ENCODE data around the gene MACROH2A2. TPM values are rescaled to one million over a fixed set of nuclear protein-coding genes. Genes with fewer than 3 reads are reported as not detected.

The MACROH2A2 gene
- total and polyA plus RNA-seq, 2 of the 4 experiments (the other 2 are of a cell fraction): 16.1 to 17.4 TPM

DNA sequence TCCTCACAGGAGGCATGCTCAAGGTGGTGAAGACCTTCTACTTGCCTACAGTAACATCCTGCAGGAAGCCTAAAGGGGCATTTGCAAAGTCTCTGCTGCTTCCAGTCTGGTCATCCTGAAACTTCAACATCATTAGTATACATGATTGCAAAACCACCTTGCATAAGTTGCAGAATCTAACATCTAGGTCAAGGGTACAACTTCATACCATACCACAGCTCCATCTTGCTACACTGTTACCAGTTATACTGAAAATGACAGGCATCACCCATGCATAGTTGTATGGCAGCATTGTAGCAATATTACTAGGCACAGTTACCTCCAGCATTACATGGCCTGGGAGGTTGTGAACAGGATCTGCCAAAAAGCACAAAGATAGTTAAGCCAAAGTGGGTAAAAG is 13.7 kb upstream of the MACROH2A2 start:
- no peak overlapping the region for H2BK120ac ChIP-seq (ENCODE audit: low read depth, low read length)
- intact Hi-C loops (cut with micrococcal nuclease): no loop called here
- ChIA-PET POLR2A (ENCODE audit: unreplicated experiment) (no interaction called here), CTCF (no interaction called here)
- no peak overlapping the region for H2AFZ ChIP-seq (replicated peaks; ENCODE audit: low read length, poor library complexity)
- H2BK5ac ChIP-seq (ENCODE audit: low read depth, low read length, poor library complexity, severe bottlenecking): no peak overlapping the region
- H4K20me1 ChIP-seq (ENCODE audit: insufficient read depth, low read length): no peaks in the 10 kb centered on the region
- H3K9ac ChIP-seq (ENCODE audit: low read depth, low read length): no peak overlapping the region
- H3K4me3 ChIP-seq (ENCODE audit: insufficient read depth, low read depth, low read length): no peak overlapping the region
- no peak overlapping the region for H3K4ac ChIP-seq (ENCODE audit: low read depth, low read length)
- no peaks in the 10 kb centered on the region for H3K36me3 ChIP-seq (ENCODE audit: control insufficient read depth, insufficient read depth, low read length)
- TF ChIP-seq, protein P1, sequence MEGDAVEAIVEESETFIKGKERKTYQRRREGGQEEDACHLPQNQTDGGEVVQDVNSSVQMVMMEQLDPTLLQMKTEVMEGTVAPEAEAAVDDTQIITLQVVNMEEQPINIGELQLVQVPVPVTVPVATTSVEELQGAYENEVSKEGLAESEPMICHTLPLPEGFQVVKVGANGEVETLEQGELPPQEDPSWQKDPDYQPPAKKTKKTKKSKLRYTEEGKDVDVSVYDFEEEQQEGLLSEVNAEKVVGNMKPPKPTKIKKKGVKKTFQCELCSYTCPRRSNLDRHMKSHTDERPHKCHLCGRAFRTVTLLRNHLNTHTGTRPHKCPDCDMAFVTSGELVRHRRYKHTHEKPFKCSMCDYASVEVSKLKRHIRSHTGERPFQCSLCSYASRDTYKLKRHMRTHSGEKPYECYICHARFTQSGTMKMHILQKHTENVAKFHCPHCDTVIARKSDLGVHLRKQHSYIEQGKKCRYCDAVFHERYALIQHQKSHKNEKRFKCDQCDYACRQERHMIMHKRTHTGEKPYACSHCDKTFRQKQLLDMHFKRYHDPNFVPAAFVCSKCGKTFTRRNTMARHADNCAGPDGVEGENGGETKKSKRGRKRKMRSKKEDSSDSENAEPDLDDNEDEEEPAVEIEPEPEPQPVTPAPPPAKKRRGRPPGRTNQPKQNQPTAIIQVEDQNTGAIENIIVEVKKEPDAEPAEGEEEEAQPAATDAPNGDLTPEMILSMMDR (conservative IDR thresholded peaks at IDR 0.05; ENCODE audit: low read depth, low read length): no peak
- no peaks in the 10 kb centered on the region for H3K79me1 ChIP-seq (ENCODE audit: low read depth in 1 of 2, low read length in 2 of 2)
- no peaks in the 10 kb centered on the region for H3K9me1 ChIP-seq (ENCODE audit: insufficient read depth, low read length)
- no peak overlapping the region for H2BK15ac ChIP-seq (ENCODE audit: low read depth, low read length)
- H3K4me1 ChIP-seq (ENCODE audit: control insufficient read depth, insufficient read depth, low read length): no peaks in the 10 kb centered on the region
- peaks cover 4% of the 10 kb centered on the region for H3K9me3 ChIP-seq (ENCODE audit: control insufficient read depth, insufficient read depth, low read length)
- no peak overlapping the region for H2BK20ac ChIP-seq (ENCODE audit: low read depth, low read length)
- H3K27ac ChIP-seq (ENCODE audit: insufficient read depth, low read length): no peak overlapping the region
- ATAC-seq (ENCODE audit: low read depth) (no peak), DNase-seq (no peak)
- no peak overlapping the region for H4K91ac ChIP-seq (ENCODE audit: insufficient read depth, low read depth, low read length)
- H3K56ac ChIP-seq (ENCODE audit: extremely low read depth, insufficient read depth, low read length): no peak overlapping the region
- no peak overlapping the region for H2AK5ac ChIP-seq (ENCODE audit: low read depth, low read length)
- no peak overlapping the region for H3K4me2 ChIP-seq (ENCODE audit: low read depth, low read length)
- no peak overlapping the region for H2AK9ac ChIP-seq (replicated peaks; ENCODE audit: low read depth, low read length, poor library complexity)
- H3K23ac ChIP-seq (ENCODE audit: low read depth, low read length): no peak overlapping the region
- dilution Hi-C loops (cut with HindIII; ENCODE audit: low sequenced_read_pairs, unreplicated experiment): no loop called here
- no TSS peak for BruUV-seq (replicated peaks)
- no peak overlapping the region for H4K5ac ChIP-seq (ENCODE audit: low read depth, low read length)
- peaks cover 30% of the 10 kb centered on the region for H3K27me3 ChIP-seq (ENCODE audit: control insufficient read depth, insufficient read depth, low read length)
- H4K8ac ChIP-seq (ENCODE audit: low read depth in 2 of 2, low read length in 2 of 2): no peak overlapping the region
- no peak overlapping the region for H3K14ac ChIP-seq (replicated peaks; ENCODE audit: low read depth, low read length)
- no peak overlapping the region for H3K18ac ChIP-seq (ENCODE audit: low read depth, low read length)
- in situ Hi-C loops (cut with MboI; ENCODE audit: low sequenced_read_pairs): no loop called here
